DOHH2 (cell line): ENCODE results near the gene PRKAR2A.

ENCODE experiments used
- CTCF ChIP-seq: fragments of 200-600 bp; sonication (generic); IDR thresholded peaks from one replicate; pipeline ENCODE4 v1.5.1; 2014; ENCODE audit warnings: antibody characterized with exemption, mild to moderate bottlenecking, low read depth, low read length; ENCODE audit not compliant: poor library complexity, severe bottlenecking
- EZH2phosphoT487 ChIP-seq: fragments of 200-600 bp; sonication (generic); IDR thresholded peaks from 2 replicates; pipeline ENCODE4 v1.6.1; 2017; ENCODE audit warnings: borderline replicate concordance, mild to moderate bottlenecking, antibody characterized with exemption, low read length, moderate library complexity, mixed read lengths

GRCh38 chr3:48759071-48759470, 88.6 kb downstream of the PRKAR2A start:
- TF ChIP-seq CTCF (no peak), EZH2phosphoT487 (no peak)
